Spinal cord (tissue), 10 donors: ENCODE data around the gene TMEM174. TPM values are rescaled to one million over a fixed set of nuclear protein-coding genes. Genes with fewer than 3 reads are reported as not detected.

ENCODE experiments used
- DNase-seq, 6 donors: peaks; one replicate each; pipeline versions ENCODE4 v3.0.0 to v3.0.0-alpha.2; 2013 to 2015; ENCODE audit warnings: low spot score in 6 of 6, low read depth in 4 of 6
- H3K27ac ChIP-seq: one replicate; pipeline ENCODE4 v1.5.1; 2013; ENCODE audit warnings: low read depth, low read length, control low read depth
- H3K27me3 ChIP-seq: one replicate; pipeline ENCODE4 v1.6.1; 2013; ENCODE audit warnings: low read length; ENCODE audit not compliant: control insufficient read depth, insufficient read depth
- H3K36me3 ChIP-seq: one replicate; pipeline ENCODE4 v1.6.1; 2013; ENCODE audit warnings: low read length; ENCODE audit not compliant: control insufficient read depth, insufficient read depth
- H3K4me1 ChIP-seq: one replicate; pipeline ENCODE4 v1.6.1; 2013; ENCODE audit warnings: low read length; ENCODE audit not compliant: control insufficient read depth, insufficient read depth
- H3K4me3 ChIP-seq: one replicate; pipeline ENCODE4 v1.5.1; 2013; ENCODE audit warnings: low read depth, low read length, control low read depth
- H3K9me3 ChIP-seq: one replicate; pipeline ENCODE4 v1.6.1; 2013; ENCODE audit warnings: low read length; ENCODE audit not compliant: control insufficient read depth, insufficient read depth
- WGBS: methylation state at CpG from one replicate; pipeline ENCODE4 v1.1.5; 2013; ENCODE audit warnings: missing lambda C conversion rate; ENCODE audit not compliant: insufficient coverage; 5-methylcytosine and 5-hydroxymethylcytosine counted together
- polyA plus RNA-seq, 2 donors: library from polyadenylated mRNA; unstranded; fragments of 120-200 nt; gene quantifications; one replicate each; pipeline ENCODE4 v1.2.1, GENCODE V29; 2013; ENCODE audit not compliant: insufficient read length in 2 of 2
- total RNA-seq, 2 donors: library from RNA; depleted of rRNA in 1 of 2; stranded (reverse); fragments of 120-200 nt in 1 of 2; fragments of >200 nt in 1 of 2; gene quantifications; one replicate each; pipeline versions ENCODE4 v1.2.3 to v1.2.4, GENCODE V29; 2013 to 2014
- donor health status: healthy.

TMEM174 gene
- total and polyA plus RNA-seq, 4 donors = 0.14 TPM; not detected in 3

DNA sequence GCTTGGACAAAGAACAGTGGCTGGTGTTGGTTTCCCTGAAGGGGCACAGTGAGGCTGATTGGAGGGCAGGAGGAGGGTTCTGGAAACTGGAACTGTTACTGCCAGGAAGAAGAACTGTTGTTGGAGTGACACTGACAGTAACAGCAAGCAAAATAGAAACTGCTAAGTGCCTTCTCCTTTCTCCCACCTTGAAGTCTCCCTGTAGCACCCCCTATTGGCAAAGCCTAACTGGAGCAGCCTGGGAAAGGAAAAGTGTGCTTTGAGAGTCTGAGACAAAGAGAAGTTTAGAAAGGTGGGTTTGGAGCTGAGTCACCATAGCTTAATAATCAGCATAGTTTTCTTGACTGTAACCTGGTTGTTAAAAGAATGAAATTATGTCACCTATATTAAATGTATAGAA lies 2.5 kb upstream of the TMEM174 start:
- no peak for DNase-seq
- Histone ChIP-seq H3K4me3 (no peak overlapping the region), H3K27me3 (peaks cover 4% of the 10 kb centered on the region), H3K4me1 (no peaks in the 10 kb centered on the region), H3K9me3 (no peaks in the 10 kb centered on the region), H3K36me3 (no peaks in the 10 kb centered on the region), H3K27ac (no peak overlapping the region)

DNA sequence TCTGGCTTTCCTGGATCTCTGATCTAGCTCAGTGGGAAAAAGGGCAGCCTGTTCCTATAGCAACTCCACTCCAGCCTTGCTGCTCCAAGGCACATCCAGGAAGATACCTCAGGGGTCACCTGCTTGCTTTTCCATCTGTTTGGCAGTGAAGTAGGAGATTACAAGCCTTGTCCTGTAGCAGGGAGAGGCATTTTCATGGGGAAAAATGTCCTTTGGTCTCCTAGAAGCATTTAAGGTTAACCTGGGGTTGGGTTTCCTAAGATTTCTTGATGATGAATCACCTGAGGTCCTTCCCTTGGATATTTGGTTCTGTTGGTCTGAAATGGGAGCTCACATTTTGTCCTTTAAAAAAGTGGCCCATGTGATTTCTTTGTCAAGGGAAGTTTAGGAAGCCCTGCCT lies 1.5 kb upstream of the TMEM174 start:
- Histone ChIP-seq H3K9me3 (no peaks in the 10 kb centered on the region), H3K4me3 (no peak overlapping the region), H3K4me1 (no peaks in the 10 kb centered on the region), H3K27me3 (peaks cover 4% of the 10 kb centered on the region), H3K27ac (no peak overlapping the region), H3K36me3 (no peaks in the 10 kb centered on the region)
- DNase-seq = no peak

DNA sequence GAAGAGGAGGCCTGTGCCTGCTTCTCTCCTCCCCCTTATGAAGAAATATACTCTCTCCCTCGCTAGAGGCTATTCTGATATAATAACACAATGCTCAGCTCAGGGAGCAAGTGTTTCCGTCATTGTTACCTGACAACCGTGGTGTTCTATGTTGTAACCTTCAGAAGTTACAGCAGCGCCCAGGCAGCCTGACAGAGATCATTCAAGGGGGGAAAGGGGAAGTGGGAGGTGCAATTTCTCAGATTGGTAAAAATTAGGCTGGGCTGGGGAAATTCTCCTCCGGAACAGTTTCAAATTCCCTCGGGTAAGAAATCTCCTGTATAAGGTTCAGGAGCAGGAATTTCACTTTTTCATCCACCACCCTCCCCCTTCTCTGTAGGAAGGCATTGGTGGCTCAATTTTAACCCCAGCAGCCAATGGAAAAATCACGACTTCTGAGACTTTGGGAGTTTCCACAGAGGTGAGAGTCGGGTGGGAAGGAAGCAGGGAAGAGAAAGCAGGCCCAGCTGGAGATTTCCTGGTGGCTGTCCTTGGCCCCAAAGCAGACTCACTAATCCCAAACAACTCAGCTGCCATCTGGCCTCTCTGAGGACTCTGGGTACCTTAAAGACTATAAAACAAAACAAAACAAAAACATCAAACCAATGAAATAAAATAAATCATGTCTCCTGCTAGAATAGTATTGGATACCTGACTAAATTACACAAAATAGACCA lies 1.3 kb downstream of the TMEM174 start:
- no peaks in the 10 kb centered on the region for H3K4me1 ChIP-seq
- no peak for DNase-seq
- 69% methylated on average over 4 of the region's 8 CpGs for WGBS
- H3K36me3 ChIP-seq = no peaks in the 10 kb centered on the region
- no peak overlapping the region for H3K4me3 ChIP-seq
- H3K9me3 ChIP-seq = no peaks in the 10 kb centered on the region
- H3K27ac ChIP-seq = no peak overlapping the region
- peaks cover 4% of the 10 kb centered on the region for H3K27me3 ChIP-seq

DNA sequence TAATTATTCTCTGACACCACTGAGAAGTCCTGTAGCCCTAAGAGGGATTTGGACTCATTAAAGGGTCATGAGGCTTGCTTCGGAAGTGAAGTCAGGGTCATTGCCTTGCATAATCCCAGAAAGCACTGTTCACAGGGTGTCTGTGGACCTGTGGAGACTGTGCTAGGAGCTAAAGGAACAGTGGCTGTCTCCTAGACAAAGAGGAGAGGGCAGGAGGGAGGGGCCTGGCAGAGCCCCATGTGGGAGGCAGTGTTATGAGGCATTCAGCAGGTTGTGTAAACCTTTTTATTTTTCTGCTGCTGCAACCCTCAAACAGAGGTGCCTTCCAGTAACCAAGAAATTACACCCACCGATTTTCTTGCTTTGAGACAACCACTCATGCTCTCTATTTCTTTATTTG lies 3.3 kb downstream of the TMEM174 start:
- no peaks in the 10 kb centered on the region for H3K9me3 ChIP-seq
- 56% methylated on average over 2 of the region's 2 CpGs for WGBS
- H3K27ac ChIP-seq = no peak overlapping the region
- H3K27me3 ChIP-seq = peaks cover 4% of the 10 kb centered on the region
- DNase-seq = no peak
- no peaks in the 10 kb centered on the region for H3K4me1 ChIP-seq
- no peaks in the 10 kb centered on the region for H3K36me3 ChIP-seq
- H3K4me3 ChIP-seq = no peak overlapping the region

DNA sequence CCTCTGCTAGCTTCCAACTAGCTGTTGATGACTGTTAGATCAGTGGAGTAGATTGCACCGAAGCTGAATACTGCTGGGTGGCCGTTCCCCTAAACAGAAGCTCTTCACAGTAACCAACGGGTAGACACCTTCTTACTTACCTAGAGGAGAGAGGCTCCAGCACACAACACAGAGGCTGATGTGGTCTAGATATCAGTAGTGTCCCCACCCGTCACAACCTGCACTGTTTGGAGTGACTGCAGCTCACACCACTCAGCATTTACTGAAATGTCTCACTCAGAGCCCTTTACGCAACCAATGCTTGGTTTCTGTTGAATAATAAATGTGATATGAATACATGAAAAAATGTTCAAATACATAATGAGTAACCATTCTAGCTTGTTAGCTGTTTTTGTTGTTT lies 5.3 kb downstream of the TMEM174 start:
- 100% methylated on average over 1 of the region's 5 CpGs for whole genome bisulfite sequencing
- no peaks in the 10 kb centered on the region for H3K4me1 ChIP-seq
- no peak overlapping the region for H3K4me3 ChIP-seq
- H3K36me3 ChIP-seq = no peaks in the 10 kb centered on the region
- DNase-seq = no peak
- H3K27me3 ChIP-seq = no peaks in the 10 kb centered on the region
- no peaks in the 10 kb centered on the region for H3K9me3 ChIP-seq
- H3K27ac ChIP-seq = no peak overlapping the region

DNA sequence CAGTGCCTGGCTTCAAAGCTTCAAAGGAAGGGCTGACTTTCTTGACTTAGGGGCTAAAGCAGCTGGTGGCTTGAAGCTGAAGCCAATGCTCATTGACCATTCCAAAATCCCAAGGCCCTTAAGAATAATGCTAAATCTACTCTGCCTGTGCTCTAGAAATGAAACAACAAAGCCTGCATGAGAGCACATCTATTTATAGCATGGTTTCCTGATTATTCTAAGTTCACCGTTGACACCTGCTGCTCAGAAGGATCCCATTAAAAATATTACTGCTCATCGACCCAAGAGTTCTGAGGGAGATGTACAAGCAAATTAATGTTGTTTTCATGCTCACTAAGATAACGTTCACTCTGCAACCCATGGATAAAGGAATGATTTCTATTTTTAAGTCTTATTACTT lies 6.7 kb downstream of the TMEM174 start:
- H3K36me3 ChIP-seq = no peaks in the 10 kb centered on the region
- H3K27ac ChIP-seq = no peak overlapping the region
- no peaks in the 10 kb centered on the region for H3K9me3 ChIP-seq
- WGBS = no CpG with 5 or more reads among the region's 3 CpGs
- no peaks in the 10 kb centered on the region for H3K4me1 ChIP-seq
- H3K4me3 ChIP-seq = no peak overlapping the region
- DNase-seq = no peak
- H3K27me3 ChIP-seq = no peaks in the 10 kb centered on the region

DNA sequence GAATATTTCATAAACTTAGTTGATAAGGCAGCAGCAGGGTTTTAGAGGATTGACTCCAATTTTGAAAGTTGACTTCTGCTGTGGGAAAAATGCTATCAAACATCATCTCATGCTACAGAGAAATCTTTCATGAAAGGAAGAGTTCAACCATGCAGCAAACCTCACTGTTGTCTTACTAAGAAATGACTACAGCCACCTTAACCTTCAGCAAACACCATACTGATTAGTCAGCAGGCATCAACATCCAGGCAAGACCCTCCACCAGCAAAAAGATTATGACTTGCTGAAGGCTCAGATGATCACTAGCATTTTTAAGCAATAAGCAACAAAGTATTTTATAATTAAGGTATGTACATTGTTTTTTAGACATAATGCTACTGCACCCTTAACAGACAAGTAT lies 7.6 kb downstream of the TMEM174 start:
- Histone ChIP-seq H3K27me3 (no peaks in the 10 kb centered on the region), H3K4me1 (no peaks in the 10 kb centered on the region)
- no peak for DNase-seq

DNA sequence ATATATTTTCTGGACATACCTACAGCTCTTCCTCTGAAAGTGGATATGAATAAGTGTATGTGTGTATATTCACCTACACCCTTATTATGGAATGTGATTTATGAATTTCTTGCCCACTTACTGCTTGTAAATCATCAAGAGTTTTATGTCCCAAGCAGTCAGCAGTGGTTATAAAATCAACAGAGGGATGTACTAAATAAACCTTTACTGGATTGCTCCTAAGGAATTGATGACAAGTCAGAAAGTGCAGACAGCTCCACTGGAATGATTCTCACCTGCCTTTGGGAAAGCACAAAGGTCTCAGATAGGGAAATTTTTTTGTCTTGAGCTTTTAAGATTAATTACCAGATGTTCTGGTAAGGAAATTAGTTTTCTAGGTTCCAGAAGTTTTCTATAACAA lies 9.3 kb downstream of the TMEM174 start:
- DNase-seq = peak in 1 of 6 donors; percentile 10
- Histone ChIP-seq H3K27me3 (no peaks in the 10 kb centered on the region), H3K9me3 (no peaks in the 10 kb centered on the region), H3K36me3 (no peaks in the 10 kb centered on the region), H3K4me1 (no peaks in the 10 kb centered on the region), H3K27ac (no peak overlapping the region), H3K4me3 (no peak overlapping the region)

More for the DNA sequence above, 7.6 kb downstream of the TMEM174 start:
- H3K27ac ChIP-seq = no peak overlapping the region
- H3K36me3 ChIP-seq = no peaks in the 10 kb centered on the region
- no peaks in the 10 kb centered on the region for H3K9me3 ChIP-seq
- no peak overlapping the region for H3K4me3 ChIP-seq

DNA sequence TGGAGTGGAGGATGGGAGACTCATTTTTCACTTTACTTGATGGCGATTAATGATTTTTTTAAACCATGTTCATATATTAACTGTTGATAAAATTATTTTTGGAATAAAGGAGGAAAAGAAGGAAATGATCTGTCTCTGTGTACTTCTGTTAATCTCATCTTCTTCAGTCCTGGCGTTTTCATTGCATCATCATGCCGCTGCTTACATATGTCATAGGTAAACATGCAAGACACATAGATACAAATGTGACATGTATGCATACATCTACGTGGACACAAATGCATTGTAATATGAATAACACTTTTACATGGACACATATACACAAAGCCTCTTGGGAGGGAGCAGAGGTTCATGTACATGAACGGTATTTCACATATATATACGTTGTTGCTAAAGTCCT lies 10.0 kb downstream of the TMEM174 start:
- Histone ChIP-seq H3K9me3 (no peaks in the 10 kb centered on the region), H3K4me1 (no peaks in the 10 kb centered on the region), H3K27ac (no peak overlapping the region), H3K27me3 (no peaks in the 10 kb centered on the region), H3K36me3 (no peaks in the 10 kb centered on the region), H3K4me3 (no peak overlapping the region)
- WGBS = 81% methylated on average over 2 of the region's 6 CpGs
- DNase-seq = no peak

DNA sequence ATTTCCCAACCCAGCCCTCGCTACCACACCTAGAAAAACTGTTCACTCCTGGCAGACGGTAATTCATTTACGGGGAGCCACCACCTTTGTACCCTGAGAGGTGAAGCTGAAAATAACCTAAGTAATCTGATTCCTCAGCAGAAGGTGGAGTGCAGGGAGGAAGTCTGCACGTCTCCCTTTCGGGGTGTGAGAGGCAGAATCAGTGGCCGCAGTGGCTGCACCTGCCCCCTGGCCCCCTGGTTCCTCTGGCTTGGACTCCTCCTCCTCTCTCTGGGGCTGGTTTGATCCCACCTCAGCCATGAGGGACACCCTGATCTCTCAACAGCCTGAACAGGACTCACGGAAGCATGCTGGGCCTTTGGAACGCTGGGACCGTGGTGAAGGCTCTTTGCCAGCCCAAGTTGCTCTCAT lies 10.5 kb downstream of the TMEM174 start:
- DNase-seq = no peak
- Histone ChIP-seq H3K27me3 (no peaks in the 10 kb centered on the region), H3K9me3 (no peaks in the 10 kb centered on the region), H3K27ac (no peak overlapping the region), H3K4me1 (no peaks in the 10 kb centered on the region), H3K36me3 (no peaks in the 10 kb centered on the region), H3K4me3 (no peak overlapping the region)
- 71% methylated on average over 7 of the region's 9 CpGs for WGBS
